Stimulated activated CD4-positive, alpha-beta T cell treated with anti-CD3 and anti-CD28 coated beads, TNF-alpha, amount 100 ng/mL, for 24 hours (primary cell): ENCODE data around the gene ABCD2.
"Not testable (repeated sequence)": the region's sequence is repeated elsewhere in the genome, so short reads cannot be mapped to it uniquely, and the experiment has no call there.

Experiments used
- DNase-seq, 3 experiments: peaks; one replicate each; pipeline ENCODE4 v3.0.0-alpha.2; 2020; ENCODE audit warnings: low read depth in 3 of 3

ABCD2 gene

GRCh38 chr12:39538679-39539104 lies 80.9 kb downstream of the ABCD2 start:
- no peak for DNase-seq

GRCh38 chr12:39533951-39534350 lies 85.7 kb downstream of the ABCD2 start:
- no peak for DNase-seq

GRCh38 chr12:39532448-39532847 lies 87.2 kb downstream of the ABCD2 start:
- no peak for DNase-seq

- no peak for DNase-seq
Observed at GRCh38 chr12:39526974-39527373, 92.6 kb downstream of the ABCD2 start.

DNA sequence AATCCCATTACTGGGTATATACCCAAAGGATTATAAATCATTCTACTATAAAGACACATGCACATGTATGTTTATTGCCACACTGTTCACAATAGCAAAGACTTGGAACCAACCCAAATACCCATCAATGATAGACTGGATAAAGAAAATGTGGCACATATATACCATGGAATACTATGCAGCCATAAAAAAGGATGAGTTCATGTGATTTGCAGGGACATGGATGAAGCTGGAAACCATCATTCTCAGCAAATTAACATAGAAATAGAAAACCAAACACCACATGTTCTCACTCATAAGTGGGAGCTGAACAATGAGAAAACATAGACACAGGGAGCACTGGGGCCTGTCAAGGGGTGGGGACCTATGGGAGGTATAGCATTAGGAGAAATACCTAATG lies 97.4 kb downstream of the ABCD2 start:
- DNase-seq, result not testable (repeated sequence)

GRCh38 chr12:39510001-39510400 lies 109.6 kb downstream of the ABCD2 start:
- no peak for DNase-seq

DNA sequence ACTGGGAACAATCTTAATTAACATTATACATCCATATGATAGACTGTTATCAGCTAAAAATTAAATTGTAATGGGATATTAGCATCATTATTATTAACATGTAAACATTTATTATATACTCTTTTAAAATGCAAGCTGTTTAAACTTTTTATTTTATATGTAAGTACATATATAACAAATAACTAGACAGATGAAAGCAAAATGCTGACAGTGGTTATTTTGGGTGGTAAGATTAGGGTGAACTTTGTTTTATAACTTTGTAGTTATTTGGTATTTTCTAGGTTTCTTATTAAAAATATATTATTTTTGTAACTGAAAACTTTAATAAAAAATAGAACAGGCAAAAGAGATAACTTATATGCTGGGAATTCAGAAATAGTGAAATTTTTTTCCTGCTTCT lies 114.0 kb downstream of the ABCD2 start:
- DNase-seq, result no peak

GRCh38 chr12:39505023-39505422 lies 114.6 kb downstream of the ABCD2 start:
- DNase-seq, result no peak

- DNase-seq, result no peak
Observed at GRCh38 chr12:39503439-39503838, 116.2 kb downstream of the ABCD2 start.

- DNase-seq, result no peak
Observed at GRCh38 chr12:39502726-39503125, 116.9 kb downstream of the ABCD2 start.
